HL-60/S4 treated with phorbol 12-myristate 13-acetate at 8.2 ng/mL for 4 days and 3 days (cell line): ENCODE data around the gene SUMF1.
"Not testable (repeated sequence)": the region's sequence is repeated elsewhere in the genome, so short reads cannot be mapped to it uniquely, and the experiment has no call there.

Experiments
- in situ Hi-C: fragments of 300-500 bp; cut with MboI; formaldehyde crosslinking; loops from 2 replicates; pipeline ENCODE4 v1.15.0; 2022; ENCODE audit warnings: low sequenced_read_pairs

The SUMF1 gene

DNA sequence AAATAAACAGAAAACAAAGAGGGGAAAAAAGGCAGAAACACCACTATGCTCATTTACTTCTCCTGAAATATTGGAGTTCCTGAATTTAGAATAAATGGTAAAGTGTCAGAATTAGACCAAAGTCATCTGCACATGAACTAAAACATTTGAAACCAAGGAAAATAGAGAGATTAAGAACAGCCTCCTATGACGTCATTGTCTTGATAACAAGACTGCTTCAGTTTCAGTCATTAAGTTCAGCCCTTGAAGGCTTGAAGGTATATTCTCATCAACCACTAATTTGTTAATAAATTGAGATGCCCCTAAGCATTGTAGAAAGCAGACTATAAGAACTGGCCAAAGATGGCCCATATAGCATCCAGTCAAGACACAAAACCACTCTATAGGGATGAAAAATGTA, 2.5 kb downstream of the SUMF1 start:
- in situ Hi-C loops = no loop called here

DNA sequence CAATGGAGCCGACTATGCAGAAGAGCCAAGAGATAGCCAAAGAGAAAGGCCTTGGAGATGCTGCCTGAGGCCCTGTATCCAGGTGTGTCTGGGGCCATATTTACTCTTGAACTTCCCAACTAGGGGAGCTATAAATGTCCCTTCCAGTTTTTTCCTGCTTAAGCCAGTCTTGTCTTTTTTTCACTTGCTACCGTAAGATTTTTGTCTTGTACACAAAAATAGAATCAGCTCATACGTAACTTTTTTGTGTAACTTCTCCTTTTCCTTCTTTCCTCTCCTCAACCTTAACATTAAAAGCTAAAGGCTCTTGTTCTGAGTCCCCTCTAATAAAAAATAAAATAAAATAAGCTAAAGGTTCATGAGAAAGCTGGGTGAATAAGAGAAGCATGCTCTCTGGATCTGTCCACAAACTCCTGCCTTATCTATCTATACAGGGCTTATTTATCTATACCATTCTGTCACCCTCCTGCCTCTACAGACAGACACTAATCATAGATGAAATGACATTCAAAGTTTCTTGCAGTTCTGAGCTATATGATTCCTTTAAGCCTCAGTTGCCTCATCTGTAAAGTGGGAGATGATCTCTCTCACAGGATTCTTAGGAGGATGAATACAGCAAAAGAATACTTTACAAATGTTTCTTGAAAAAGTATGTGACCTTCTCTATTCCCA, 4.6 kb downstream of the SUMF1 start:
- in situ Hi-C loops = no loop called here

DNA sequence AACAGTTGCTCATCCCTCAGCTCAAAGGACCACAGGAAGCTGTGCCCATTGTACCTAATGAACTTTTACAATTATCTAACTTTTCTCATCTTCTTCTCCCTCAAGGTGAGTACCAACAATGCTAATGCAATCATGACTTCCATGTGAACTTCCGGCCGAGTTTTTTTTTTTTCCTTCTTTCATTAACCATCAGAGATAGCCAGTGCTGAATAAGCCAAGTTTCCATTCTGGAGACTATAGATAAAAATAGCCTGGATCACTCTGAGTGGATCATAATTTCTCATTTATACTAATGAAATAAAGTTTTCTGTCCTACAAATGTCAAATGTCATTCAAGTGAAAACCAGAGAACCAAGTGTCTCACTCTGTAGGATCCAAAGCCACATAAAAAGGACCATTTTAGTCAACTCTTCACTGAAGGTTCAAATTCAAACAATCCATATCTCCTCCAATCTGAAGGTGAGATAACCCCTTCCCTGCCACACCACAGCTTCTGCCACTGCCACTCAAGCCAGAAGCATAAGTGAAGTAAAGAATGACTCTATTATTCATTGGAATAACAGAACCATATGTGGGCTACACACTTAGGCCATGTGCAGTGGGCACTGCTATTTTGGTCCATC, 5.5 kb downstream of the SUMF1 start:
- in situ Hi-C loops = no loop called here

DNA sequence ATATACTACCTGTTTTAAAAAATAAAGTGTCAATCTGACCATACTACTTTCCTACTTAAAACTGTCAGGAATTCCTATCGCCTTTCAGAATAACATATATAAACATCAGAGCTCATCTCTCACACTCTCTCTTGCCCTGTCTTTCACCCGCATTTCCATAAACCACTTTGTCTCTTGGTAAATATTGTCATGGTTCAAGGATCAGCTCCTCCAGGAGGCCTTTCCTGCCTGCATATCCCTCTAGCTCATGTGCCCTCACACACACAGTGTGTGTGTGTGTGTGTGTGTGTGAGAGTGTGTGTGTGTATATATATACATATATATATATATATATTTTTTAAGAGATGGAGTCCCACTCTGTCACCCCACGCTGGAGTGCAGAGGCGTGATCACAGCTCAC, 6.7 kb downstream of the SUMF1 start:
- in situ Hi-C loops = no loop called here

DNA sequence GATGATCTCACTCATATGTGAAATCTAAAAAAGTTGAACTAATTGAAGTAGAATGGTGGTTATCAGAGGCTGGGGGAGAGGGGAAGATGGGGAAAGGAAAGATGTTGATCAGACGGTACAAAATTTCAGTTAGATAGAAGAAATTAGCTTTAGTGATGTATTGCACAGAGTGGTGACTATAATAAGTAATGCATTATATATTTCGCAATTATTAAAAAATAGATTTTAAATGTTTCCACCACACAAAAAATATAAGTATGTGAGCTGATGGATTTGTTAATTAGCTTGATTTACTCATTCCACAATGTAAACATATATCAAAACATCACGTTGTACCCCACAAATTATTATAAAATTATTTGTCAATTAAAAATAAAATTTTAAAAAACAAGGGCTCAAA, 8.1 kb downstream of the SUMF1 start:
- in situ Hi-C loops = no loop called here

DNA sequence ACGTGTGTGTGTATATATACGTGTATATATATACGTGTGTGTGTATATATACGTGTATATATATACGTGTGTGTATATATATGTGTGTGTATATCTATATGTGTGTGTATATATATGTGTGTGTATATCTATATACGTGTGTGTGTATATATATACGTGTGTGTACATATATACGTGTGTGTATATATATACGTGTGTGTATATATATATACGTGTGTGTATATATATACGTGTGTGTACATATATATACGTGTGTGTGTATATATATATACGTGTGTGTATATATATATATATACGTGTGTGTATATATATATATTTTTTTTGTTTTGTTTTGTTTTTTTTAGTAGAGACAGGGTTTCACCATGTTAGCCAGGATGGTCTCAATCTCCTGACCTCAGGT, 10.3 kb downstream of the SUMF1 start:
- in situ Hi-C loops = not testable (repeated sequence)

DNA sequence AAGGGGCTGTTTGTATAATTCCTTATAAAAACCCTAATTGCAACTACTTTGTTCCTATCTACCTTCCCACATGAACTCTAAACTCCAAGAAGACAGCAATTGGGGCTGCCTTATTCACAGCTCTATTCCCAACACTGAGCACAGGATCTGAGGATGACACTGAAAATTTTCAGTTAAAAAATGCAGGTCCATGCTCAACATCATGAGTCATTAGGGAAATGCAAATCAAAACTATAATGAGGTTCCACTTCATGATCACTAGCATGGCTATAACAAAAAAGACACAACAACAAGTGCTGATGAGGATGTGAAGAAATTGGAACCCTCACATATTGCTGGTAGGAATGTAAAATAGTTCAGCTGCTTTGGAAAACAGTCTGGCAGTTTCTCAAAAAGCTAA, 12.9 kb downstream of the SUMF1 start:
- in situ Hi-C loops = no loop called here

DNA sequence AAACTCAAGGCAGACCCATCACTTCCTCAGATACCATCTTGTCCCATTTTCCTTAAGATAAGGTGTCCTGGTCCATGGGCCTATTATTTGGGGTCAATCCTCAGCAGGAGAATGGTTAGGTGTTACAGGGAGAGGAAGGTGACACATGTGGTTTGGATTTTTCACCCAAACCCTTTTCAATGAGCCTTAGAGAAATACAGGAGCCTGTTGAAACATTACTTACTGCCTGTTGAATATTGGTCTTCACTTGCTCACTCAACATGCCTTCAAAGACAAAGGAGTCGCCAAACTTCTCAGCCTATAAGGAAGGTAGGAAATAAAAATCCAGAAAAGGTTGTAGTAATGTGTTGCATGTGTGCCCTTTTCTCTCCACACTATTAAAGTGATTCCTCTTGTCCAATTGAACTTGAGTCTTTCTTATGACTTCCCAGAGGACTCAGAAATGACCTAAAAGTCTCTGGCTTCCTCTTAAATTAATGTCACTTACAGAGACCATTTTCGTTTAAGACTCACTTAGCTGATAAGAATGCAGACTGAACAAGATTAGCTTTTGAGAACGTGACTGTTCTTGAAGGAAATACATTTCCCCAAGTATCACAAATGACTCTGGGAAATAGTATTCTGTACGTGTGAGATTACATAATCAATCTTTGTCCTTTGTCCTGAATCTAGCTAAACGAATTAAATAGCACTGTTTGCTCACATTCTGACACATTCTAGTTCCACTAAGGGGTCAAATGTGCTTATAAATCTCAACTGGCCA, 17.8 kb downstream of the SUMF1 start:
- in situ Hi-C loops = no loop called here

DNA sequence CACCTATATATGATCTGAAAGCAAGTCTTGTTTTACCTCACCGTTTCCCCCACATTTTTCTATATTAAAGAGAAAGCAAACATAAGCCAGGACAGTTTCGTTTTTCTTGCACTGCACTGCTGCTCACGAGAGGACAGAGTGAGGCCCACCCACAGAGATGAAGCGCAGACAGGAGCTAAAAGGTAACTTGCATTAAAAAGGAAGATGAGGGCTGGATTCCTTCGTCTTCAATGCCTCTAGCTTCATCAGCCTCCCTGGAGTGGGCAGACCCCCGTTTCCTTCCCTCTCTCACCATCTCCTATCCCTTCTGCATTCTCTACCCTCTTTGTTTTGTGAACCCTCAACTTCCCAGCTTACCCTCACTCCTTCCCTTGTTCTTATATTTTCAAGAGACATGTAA, 18.9 kb downstream of the SUMF1 start:
- in situ Hi-C loops = no loop called here

DNA sequence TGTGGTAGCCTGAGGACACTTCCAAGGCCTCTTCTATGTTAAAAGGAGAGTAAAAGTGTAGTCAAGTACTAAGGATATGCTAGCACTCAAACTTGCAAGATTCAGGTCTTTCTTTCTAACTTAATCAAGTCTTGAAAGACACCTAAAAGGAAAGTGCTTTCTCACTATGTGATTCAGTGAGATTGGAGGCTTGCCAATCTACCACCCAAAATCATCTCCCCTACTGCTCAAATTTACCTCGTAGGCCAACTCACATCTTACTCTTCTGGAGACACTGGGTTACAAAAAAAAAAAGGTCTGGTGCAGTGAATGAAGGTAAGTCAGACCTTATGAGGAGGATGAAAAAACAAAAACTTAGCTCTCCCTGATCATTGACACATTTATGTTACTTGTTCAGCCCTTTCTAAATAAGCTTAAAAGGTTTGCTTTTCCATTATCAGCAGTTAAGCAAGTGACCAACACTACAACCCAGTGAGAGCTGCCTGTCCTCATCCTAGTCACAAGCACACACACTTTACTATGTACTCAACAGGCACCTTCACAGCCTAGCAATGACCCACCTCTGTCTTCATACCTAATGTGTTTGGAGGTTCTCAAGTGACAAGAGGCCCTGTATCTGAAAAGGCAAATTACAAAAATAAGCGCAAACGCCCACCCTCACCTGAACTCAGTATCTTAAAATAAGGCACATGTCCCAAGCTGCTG, 19.6 kb downstream of the SUMF1 start:
- in situ Hi-C loops = no loop called here

DNA sequence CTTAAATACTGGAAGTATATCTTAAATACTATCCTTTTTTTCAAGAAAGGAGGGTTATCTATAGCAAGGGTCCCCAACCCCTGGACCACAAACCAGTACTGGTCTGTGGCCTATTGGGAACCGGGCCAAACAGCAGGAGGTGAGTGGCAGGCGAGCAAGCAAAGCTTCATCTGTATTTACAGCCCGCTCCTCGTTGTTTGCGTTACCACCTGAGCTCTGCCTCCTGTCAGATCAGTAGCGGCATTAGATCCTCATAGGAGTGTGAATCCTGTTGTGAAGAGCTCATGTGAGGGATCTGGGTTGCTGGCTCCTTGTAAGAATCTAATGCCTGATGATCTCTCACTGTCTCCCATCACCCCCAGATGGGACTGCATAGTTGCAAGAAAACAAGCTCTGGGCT, 26.1 kb downstream of the SUMF1 start:
- in situ Hi-C loops = no loop called here

DNA sequence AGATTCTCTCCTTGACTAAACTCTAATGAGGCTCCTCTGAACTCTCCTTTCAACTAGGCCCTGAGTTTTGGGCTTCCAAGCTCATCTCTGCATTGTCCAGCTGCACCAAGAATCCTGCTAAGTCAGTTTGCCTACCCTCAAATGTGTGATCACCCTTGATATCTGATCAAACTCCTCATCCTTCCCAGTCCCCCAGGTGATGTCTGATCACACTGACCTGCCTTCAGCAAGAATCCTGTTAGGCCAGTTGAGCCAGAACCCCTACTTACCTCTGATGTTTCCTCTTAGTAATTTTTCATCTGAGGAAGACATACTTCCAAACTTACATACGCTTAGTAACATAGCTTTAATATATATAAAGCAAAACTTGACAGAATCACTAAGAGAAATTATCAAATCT, 28.8 kb downstream of the SUMF1 start:
- in situ Hi-C loops = no loop called here

DNA sequence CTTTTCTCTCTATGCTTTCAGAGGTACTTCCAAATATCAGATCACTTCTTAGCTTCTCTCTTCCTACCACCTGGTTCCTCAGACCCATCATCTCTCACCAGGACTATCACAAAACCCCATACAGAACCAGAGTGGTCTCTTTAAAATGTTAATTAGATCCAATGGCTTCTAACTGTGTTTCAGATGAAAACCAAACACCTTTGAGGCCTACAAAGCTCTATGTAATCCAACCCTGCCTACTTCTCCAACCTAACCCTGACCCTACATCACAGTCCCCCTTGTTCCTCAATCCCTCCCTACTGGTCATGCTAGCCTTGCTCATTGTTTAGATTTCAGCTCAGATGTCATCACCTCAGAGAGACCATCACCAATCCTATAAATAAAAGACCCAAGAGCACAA, 34.8 kb downstream of the SUMF1 start:
- in situ Hi-C loops = no loop called here

DNA sequence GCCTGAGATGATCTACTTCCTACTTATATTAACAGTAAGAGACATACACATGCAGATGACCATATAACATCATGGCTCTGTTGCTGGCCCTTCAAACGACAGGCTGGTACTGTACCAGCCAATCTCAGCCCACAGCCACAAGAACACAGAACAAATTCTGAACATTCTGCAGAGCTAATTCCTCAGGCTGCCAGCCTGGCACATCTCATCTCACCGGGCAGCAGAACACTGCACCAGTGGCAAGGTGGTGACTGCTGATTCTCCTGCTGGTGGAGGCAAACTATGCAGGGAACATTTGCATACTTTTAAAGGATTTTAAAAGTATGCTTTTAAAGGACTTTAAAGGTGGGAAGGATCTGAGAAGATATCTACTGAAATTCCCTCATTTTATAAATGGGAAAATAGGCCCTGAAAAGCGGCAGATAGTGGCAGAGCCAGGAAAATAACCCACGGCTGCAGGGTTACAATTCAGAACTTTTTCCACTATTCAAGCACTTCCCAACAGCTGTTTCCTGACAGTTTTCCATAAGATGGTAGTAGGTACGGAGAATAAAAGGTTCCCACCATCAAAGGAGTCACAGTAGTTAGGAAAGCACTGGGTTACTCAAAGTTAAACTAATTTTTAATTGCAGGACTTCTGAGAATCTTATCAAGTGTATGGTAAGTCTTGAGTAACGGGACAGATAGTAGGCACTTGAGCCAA, 37.3 kb downstream of the SUMF1 start:
- in situ Hi-C loops = no loop called here

DNA sequence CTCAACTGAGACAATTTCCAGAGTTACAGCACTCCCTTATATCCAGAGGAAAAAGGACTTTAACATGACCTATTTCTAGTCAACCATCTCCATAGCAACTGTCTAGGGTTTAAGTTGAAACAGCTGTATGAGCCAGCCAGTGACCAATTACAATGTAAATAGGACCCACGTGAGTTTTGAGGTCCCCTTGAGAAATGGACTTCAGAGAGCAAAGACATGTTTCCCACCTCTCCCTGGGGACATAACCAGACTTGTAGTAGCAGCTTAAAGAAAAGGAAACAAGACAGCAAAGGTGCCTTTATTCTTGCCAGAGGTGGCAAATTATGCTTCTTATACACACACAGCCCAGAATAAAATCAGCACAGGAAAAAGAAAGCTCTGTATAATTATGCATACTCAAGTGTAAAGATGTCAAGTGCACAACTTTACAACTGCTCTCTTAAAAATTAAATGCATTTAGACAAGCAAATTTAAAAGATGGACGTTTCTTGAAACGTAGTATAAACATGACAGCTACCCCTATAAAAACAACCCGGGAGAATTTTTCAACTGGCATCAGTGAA, 40.2 kb downstream of the SUMF1 start:
- in situ Hi-C loops = no loop called here

DNA sequence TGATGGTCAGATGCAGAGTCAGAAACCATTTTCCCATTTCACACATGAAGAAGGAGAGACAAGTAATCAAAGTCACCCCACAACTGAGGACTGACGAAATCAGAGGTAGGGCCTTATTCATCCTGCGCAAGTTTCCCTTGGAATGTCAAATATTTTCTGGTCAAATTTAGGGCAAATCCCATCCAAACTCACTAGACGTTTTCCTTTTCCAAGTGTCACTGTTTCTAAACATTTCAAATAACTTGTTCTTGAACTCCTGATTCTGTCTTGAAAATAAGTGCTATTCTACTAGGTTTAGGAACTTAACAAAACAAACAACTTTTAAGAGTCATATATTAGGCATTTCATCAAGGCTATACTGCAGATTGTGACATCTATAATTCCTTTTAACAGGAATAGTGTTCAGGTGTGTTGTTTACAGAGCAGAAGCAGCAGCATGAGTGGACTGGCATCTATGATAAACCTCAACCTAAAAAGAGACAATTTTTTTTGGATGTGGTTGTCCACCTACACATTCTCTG, 40.7 kb downstream of the SUMF1 start:
- in situ Hi-C loops = no loop called here

DNA sequence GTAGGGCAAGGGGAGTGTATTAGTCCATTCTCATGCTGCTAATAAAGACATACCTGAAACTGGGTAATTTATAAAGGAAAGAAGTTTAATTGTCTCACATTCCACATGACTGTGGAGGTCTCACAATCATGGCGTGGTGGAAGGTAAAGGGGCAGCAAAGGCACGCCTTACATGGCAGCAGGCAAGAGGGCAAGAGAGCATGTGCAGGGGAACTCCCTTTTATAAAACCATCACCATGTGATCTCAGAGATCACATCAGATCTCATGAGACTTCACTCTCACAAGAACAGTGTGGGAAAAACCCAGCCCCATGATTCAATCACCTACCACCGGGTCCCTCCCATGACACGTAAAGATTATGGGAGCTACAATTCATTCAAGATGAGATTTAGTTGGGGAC, 41.4 kb downstream of the SUMF1 start:
- in situ Hi-C loops = no loop called here

DNA sequence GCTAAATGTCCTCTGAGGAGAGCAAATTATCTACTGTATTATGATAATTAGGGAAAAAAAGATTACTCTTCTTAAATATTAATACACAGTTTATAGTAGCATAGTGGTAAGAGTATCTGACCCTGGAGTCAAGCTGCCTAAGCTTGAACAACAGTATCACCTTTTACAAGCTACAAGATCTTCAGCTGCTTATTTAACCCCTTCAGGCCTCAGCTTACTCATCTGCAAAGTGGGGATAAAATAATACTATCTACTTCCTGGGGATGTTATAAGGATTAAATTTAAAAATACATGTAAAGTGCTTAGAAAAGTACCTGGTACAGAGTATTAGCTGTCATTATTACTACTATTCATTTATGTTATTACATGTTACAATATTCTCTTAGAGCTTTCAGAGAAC, 42.0 kb downstream of the SUMF1 start:
- in situ Hi-C loops = no loop called here

DNA sequence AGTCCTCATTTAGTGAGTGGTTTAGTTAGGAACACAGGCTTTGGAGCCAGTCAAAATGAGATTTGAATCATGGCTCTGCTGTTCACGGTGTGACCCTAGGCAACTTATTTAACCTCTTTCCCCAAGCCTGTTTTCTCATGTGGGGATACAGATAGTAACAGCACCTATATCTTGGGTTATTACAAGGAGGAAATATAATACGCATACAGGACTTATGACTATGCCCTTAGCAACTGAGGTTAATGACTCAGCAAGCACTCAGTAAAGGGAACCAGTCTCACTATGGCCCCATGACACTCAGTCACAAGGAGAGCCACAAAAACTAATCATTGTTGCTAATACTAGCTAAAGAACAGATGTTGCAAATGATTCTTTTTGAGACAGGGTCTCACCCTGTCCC, 45.9 kb downstream of the SUMF1 start:
- in situ Hi-C loops = no loop called here

DNA sequence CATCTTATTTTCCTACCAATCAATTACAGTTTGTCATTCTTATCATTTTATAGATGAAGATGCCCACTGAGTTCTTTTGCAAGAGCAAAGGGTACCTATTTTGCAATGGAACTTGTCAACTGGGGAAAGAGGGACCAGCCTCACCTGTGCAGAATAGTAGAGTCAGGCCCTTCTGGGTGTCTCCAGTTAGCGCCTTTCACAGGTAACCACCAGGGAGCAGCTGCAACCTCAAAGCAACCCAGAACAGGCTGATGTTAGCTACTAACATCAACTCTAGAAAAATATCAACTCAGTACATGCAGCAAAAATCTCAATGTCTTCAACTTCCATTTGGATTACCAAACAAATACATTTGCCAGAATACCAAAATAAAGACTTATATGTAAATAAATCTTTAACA, 47.1 kb downstream of the SUMF1 start:
- in situ Hi-C loops = no loop called here

DNA sequence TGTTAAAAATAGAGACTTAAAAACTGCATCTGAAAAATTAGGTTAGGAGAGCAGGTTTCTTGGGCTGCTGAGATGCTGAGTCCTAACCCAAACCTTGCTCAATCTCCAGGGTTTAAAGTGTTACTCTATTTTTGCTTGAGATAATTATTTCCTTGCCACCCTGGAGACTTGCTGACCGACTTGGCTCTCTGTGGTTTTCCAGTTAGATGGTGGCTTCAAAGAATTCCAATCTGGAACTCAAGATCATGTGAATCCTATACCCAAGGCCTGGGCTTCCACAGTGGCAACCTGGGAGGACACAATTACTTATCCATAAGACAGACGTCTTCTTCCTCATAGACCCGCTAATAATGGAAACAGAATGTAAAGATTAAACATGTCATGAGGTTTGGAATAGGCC, 47.7 kb downstream of the SUMF1 start:
- in situ Hi-C loops = no loop called here
